HG03066 (cell line): Measurements from ENCODE around the gene GNAT1.

Source experiments
- ATAC-seq: cut with Tn5 transposase; IDR thresholded peaks from one replicate; pipeline ENCODE4 v1.9.1; 2021; ENCODE audit warnings: low read depth; ENCODE audit not compliant: unreplicated experiment

The GNAT1 gene

DNA sequence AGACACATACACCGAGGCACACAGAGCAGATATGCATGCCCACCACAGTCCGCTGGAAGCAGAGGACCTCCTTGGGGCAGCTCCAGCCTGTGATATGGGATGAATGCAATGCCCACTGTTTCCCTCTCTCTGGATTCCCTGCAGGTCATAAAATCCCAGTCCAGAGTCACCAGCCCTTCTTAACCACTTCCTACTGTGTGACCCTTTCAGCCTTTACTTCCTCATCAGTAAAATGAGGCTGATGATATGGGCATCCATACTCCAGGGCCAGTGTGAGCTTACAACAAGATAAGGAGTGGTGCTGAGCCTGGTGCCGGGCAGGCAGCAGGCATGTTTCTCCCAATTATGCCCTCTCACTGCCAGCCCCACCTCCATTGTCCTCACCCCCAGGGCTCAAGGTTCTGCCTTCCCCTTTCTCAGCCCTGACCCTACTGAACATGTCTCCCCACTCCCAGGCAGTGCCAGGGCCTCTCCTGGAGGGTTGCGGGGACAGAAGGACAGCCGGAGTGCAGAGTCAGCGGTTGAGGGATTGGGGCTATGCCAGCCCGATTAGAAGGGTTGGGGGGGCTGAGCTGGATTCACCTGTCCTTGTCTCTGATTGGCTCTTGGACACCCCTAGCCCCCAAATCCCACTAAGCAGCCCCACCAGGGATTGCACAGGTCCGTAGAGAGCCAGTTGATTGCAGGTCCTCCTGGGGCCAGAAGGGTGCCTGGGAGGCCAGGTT lies at the start of gene GNAT1:
GNAT1 (plus strand) TSS at position 675 of the 725 bp plus-strand sequence. CDS start 116 bp downstream, outside the sequence.
- no peak for ATAC-seq

DNA sequence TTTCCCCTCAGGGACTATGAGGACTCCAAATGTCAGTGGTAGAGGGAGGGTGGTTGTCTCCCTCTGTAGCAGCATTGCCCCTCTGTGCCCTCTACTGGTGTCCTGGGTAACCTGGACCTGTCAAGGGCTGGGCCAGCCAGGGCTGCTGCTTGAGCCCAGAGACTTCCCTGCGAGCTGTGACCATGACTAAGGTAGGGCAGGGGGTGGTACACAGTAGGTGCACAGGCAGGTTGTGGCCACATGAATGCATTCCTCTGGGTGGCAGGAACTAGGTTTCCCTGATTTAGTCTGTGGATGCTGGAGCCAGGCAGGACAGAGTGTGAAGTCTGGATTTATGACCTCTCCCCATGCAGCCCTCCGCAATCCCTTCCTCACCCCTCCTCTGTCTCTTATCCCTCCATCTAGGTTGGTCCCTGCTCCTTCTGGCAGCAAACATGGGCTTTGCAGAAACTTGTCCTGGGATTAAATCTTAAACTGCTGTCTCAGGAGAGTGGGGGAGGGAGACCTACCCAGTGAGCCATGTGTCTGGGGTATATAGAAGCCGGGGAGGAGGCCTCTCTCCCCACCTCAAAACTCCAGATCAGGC lies 45.0 kb upstream of the GNAT1 start:
- ATAC-seq, result no peak

GRCh38 chr3:50147016-50147415 lies 44.4 kb upstream of the GNAT1 start:
- no peak for ATAC-seq

GRCh38 chr3:50147447-50147846 lies 44.0 kb upstream of the GNAT1 start:
- ATAC-seq, result no peak

DNA sequence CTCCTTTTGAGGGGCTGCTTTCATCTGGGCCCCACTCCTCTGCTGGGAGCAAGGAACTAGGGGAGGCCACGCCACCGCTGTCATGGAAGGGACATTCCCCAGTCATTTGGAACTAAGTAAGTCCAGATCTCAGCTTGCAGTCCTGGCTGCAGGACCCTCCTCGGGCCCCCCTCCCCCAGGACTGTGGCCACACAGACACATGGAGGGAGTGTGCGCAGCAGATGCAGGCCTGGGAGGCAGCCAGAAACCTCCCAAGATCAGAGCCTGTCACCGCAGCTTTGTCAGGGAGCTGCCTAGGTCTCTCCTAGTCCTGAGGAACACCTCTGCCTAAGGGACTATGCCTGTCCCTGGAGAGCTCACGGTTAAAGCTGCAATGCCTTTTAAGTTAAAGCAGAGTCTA lies 43.5 kb upstream of the GNAT1 start:
- no peak for ATAC-seq

GRCh38 chr3:50150404-50150750 lies 41.0 kb upstream of the GNAT1 start:
- no peak for ATAC-seq

DNA sequence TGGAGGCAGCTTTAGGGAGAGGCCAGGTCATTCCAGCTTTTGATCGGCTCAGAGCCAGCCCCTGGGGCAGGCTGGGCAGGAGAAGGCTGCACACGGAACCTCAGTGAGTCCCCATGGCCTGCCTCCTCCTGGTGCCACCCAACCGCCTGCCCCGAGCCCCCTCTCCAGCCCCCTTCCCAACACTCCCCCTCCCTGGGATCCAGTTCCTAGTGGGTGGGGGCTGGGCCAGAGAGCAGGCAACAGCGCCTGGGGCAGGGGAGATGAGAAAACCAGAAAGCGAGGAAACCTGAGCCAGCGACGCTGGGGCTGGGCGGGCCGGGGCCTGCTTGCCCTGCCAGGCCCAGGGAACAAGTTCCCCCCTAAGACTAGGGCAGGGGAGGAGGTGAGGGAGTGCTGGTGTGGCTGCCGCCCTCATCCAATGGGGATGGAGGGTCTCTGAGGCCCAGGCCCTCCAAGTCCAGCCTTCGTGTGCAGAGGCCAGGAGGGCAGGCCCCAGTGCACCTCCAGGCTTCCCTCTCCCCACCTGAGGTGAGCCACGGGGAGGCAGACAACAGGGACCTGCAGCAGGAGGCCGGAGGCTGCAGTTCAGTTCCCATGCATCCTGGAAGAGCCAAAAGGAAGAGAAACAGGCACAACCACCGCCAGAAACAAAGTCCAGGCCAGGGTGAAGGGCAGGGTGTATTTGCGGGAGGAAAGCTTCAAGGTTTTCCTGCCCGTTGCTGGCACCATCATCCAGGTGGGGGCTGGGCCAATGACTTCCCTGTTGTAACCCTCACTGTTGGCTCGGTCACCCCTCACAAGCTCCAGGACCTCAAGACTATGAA lies 40.3 kb upstream of the GNAT1 start:
- no peak for ATAC-seq

DNA sequence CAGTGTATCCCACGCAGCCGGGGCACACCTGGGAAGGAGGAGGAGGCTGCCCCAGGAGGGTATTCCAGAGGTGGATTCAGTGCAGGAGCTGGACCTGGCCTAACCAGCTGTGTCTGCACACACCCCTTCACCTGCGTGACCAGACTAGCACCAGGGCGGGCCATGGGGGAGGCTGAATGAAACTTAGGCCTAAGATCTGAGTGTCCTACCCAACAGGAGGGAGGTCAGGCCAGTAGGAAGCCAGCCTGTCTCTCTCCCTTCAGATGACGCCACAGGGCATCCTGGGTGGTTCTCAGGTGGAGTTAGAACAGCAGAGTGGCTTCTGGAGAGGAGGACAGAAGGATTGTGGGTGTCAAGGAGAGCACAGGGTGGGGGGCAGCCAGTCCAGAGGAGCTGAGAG lies 39.7 kb upstream of the GNAT1 start:
- ATAC-seq, result no peak

GRCh38 chr3:50153782-50154475 lies 37.5 kb upstream of the GNAT1 start:
- no peak for ATAC-seq

DNA sequence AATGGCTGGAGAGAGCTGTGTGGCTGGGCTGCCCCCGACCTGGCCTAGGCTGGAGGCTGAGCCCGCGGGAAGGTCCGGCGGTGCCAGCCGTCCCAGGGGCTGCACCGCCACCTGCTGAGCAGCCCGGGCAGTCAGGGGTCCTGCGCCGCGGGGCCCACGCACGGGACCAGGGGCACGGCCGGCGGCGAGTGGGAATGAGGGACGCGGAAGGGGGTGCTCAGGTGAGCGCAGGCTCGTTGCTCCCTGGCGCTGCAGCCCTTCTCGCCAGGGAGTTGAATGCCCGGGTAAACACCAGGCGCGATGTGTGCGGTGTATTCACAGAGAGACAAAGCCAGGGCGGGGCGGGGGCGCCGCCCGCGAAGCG lies 37.0 kb upstream of the GNAT1 start:
- ATAC-seq, result no peak

DNA sequence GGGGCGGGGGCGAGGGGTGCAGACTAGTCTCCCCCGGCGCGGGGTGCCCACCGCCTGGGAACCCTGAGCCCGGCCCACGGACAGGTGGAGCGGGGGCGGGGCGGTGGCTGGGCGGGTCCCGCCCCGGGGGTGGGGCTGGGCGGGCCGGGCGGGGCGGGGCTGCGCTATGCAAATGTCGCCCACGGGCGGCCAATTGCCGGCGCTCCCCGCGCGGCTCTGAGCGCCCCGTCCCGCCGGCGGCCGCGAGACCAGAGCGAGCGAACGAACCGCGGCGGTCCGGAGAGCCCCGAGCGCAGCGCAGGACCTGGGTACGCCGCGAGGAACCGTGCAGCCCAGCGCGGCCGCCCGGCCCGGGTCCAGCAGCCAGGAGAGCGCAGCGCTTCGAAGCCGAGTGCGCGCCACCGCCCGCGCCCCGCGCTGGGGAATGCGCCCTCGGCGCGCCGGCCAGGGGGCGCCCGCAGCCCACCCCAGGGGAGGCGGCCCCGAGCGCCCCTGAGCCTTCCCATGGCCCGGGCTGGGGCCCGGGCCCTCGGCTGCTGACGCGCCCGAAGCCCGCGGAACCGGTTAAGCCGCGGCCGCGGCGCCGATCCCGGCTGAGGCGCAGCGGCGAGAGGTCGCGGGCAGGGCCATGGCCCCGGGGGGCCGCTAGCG lies 36.4 kb upstream of the GNAT1 start, which contains the start of gene SEMA3F:
SEMA3F (plus strand) TSS at position 485 of the 651 bp plus-strand sequence. CDS start 4,299 bp downstream, outside the sequence.
- no peak for ATAC-seq

GRCh38 chr3:50155491-50155878 lies 35.9 kb upstream of the GNAT1 start:
- ATAC-seq, result no peak

GRCh38 chr3:50155891-50156290 lies 35.5 kb upstream of the GNAT1 start:
- no peak for ATAC-seq

DNA sequence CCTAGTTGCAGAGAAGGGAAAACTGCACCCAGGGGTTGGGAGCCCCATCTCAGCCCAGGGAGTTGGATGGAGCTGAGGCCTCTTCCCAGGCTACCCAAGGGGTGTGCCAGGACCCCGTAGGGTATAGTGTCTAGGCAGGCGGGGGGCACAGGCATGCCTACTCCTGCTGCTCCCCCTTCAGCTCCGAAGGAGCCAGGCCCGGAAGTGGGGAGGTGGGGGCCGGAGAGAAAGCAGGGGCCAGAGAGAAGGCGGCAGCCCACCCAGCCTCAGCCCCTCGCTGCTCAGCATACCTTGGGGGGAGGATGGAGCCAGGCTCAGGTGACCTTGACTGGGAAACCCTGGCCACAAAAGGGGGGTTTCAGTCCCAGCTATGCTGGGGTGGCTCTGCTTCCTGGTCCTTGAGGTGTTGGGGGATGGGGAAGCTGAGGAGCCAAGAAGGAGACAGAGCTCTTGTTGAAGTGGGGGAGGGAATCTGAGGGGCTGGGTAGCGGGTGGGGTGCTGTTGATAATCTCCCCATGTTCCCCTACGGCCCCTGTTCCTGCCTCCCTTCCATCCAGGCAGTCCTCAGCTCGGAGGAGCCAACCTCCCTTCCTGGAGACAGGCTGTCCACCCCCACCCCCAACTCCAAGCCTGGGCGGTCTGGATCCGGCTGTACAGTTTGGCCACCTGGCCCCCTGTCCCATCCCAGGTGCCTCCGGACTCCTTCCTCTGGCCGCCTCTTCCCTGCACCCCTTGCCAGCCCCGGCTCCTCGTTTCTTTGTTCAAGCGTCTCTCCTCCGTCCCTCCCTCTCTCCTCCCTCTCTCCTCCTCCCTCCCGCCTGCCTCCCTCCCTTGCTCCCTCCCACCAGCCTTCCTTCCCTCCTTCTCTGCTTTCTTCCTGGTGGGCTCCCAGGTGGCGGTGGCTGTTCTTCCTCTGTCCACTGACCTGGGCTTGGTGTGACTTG lies 34.6 kb upstream of the GNAT1 start:
- no peak for ATAC-seq

GRCh38 chr3:50157827-50158529 lies 33.4 kb upstream of the GNAT1 start:
- ATAC-seq, result no peak

DNA sequence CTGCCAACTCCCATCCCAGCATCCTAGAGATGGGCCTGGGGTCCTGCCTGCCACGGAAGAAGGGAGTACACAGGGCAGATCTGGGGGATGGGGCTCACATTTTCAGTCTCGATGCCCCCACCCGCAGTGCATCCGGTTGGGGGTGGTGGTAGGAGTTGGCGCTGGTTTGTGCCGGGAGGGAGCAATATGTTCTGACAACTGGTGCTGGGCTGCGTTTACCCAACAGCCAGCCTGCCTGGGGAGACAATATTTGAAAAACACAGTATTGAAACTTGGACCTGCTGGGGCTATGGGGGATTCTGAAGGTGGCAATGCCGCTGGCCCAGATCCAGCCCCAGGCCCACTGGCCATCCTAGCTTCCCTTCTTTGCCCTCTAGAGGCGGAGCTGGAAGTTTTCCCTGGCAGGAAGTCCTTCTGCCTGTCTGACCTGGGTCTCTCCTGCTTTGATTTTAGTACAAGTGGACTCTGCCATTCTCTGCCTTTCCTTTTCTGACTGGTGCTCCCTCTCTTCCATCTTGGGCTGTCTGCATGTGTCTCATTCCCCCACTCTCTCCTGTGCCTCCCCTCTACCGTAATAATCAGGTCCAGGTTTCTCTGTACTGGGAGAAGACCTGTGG lies 32.8 kb upstream of the GNAT1 start:
- ATAC-seq, result no peak

DNA sequence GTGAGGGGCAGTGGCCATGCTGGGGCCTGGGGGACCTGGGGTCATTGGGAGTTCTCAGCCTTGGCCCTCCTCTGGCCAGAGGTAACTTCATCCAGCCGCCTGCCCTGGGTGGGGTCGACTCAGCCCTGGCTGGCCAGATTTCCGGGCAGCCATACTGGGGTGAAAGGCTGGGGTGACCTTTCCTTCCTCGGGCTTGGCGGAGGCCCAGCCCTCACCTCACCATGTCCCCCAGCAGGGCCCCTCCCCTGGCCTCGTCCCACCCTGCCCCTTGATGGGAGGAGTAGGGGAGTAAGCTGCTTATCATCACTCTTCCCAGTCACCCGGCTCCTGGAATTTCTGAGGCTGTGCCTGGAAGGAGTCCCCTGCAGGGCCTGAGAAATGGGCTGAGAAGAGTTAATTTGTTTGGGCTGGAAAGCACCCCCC lies 30.8 kb upstream of the GNAT1 start:
- ATAC-seq, result no peak

GRCh38 chr3:50161320-50161719 lies 30.1 kb upstream of the GNAT1 start:
- ATAC-seq, result no peak
